Fibroblast of pulmonary artery (primary cell): ENCODE results near the gene DPP7.

ENCODE experiments used
- DNase-seq: peaks from one replicate; pipeline ENCODE4 v3.0.0-alpha.2; 2010; ENCODE audit warnings: low read depth
- H3K4me3 ChIP-seq: replicated peaks from 2 replicates; pipeline ENCODE4 v1.5.1; 2011; ENCODE audit warnings: low read depth, mild to moderate bottlenecking, control low read depth, low read length, moderate library complexity
- CTCF ChIP-seq: IDR thresholded peaks from 2 replicates; pipeline ENCODE4 v1.5.1; 2011; ENCODE audit warnings: mild to moderate bottlenecking, control low read depth, low read length, inconsistent platforms; ENCODE audit errors: missing control alignments

The DPP7 gene

GRCh38 chr9:137150617-137151457, 36.3 kb upstream of the DPP7 start:
- H3K4me3 ChIP-seq = no peak overlapping the region
- no peak for TF ChIP-seq CTCF
- DNase-seq = peak; percentile 29

GRCh38 chr9:137149942-137150616, 35.5 kb upstream of the DPP7 start:
- no peak for DNase-seq
- H3K4me3 ChIP-seq = no peak overlapping the region
- TF ChIP-seq CTCF = no peak

- no peak for DNase-seq
Observed at GRCh38 chr9:137149363-137149762, 34.8 kb upstream of the DPP7 start.

GRCh38 chr9:137148661-137149060, 34.1 kb upstream of the DPP7 start:
- no peak overlapping the region for H3K4me3 ChIP-seq

More at GRCh38 chr9:137149363-137149762, 34.8 kb upstream of the DPP7 start:
- no peak overlapping the region for H3K4me3 ChIP-seq
- TF ChIP-seq CTCF = no peak

GRCh38 chr9:137148242-137148641, 33.7 kb upstream of the DPP7 start:
- no peak for TF ChIP-seq CTCF
- H3K4me3 ChIP-seq = no peak overlapping the region
- no peak for DNase-seq

More at GRCh38 chr9:137148661-137149060, 34.1 kb upstream of the DPP7 start:
- no peak for TF ChIP-seq CTCF
- no peak for DNase-seq

- DNase-seq = no peak
- no peak for TF ChIP-seq CTCF
- H3K4me3 ChIP-seq = no peak overlapping the region
Observed at GRCh38 chr9:137147793-137148160, 33.2 kb upstream of the DPP7 start.
